GM21367 (cell line): ENCODE results near the gene TAF15.

Experiments used
- ATAC-seq: cut with Tn5 transposase; IDR thresholded peaks from one replicate; pipeline ENCODE4 v1.9.1; 2021; ENCODE audit not compliant: unreplicated experiment

TAF15 gene

DNA sequence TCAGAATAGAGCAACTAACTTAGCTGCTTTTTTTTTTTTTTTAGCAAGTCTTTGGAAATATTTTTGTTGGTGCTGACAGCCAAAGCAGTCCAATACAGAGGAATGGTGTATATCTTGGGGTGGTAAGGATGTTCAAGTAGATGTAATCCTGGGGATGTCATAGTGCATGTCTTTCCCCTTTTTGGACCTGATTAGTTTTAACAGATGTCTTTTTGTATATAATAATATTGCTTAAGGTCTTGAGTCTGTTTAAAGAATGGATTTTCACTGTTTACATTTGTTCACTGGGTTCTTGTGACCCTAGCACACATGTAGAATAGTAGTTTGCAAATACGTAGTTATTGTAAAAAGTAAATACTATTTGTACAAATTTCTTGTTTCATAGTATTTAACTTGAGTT is 7.9 kb downstream of the TAF15 start:
- no peak for ATAC-seq

DNA sequence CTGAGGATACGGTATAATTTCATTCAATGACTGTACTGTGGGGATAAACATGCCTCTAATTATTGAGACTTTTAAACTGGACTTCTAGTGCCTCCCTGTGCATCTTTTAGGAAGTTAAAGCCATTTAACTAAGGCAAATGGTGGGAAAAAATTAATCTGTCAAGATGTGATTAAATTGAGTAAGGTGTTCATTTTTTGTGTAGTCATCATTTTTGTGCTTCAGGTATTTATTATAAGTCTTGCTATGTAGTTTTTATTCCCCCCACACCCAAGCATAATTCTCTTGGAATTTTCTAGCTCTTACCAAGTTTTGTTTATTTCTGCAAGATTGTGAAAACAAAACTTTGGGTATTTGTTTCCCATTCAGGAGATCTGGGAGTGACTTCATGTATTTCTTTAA is 10.2 kb downstream of the TAF15 start:
- no peak for ATAC-seq

DNA sequence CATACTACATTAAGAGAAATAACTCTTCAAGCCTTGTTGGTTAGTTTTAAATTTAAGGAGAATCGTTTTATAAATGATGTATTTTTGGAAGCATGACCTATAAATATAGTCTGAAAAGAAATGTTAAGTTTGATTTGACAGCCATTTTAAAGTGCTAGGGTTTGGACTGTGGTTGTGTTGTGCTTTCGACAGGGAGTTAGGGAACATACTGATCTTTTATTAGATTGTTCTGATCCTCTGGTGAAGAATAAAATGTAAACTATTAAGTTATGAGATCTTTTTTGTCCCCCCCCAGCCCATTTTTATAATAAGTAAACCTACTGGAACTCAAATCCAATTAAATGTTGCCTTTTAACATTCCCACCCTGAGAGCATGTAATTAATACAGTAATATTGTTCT is 12.0 kb downstream of the TAF15 start:
- no peak for ATAC-seq

DNA sequence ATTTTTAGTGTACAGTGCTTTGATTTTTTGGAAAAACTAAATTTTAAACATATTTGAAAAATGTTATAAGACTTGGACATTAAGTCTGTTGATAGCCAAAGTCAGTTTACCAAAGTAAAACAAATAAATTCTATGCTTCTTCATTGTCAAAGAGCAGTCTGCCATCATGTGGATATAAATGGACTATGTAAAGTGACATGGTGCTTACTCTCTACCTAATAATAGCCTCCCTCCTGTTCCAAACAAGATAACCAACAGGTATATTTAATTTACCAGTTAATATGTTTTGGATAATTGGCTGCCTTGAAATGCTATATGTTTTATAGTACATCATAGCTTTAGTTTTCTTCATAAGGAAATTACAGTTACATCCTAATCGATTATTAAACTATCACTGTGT is 15.9 kb downstream of the TAF15 start:
- no peak for ATAC-seq

DNA sequence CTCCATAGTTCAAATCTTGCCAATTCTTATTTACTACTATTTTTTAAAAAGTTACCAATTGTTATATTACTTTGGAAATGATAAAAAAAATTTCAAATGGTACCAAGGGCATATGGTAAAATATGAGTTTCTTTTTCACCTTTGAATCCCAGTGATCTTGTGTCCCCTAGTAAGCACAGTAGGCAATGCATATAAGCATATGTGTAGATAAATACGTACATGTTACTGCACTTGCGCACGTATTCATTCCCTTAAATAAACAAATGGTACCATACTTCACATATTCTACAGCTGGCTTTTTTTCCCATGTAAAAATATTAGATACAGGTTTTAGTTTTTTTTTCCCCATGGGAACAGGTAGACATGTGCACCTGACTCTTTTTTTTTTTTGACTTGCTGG is 31.8 kb downstream of the TAF15 start:
- no peak for ATAC-seq

DNA sequence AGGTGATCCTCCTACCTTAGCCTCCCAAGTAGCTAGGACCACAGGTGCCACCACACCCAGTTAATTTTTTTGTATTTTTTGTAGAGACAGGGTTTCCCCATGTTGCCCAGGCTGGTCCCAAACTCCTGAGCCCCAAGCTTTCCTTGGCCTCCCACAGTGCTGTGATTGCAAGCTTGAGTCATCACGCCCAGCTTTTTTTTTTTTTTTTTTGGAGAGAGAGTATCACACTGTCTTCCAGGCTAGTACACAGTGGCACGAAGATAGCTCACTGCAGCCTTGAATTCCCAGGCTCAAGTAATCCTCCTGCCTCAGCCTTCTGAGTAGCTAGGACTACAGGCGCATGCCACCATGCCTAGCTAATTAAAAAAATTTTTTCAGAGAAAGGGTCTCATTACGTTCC is 32.2 kb downstream of the TAF15 start:
- no peak for ATAC-seq

DNA sequence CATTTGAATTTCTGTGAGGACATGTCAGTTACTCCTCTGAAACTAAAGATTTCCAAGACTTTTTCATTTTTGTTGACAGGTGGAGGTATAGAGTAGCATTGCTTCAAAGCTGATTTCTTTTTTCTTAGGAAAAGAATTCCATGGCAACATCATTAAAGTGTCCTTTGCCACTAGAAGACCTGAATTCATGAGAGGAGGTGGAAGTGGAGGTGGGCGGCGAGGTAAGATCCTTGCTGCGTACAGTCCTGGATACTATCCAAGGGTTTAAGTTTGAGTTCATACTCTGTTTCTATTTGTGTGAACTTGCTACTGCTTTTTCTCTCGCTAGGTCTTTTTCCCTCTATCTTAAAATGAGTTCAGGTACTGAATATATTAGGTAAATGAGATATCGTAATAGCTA is 33.0 kb downstream of the TAF15 start:
- ATAC-seq = no peak

DNA sequence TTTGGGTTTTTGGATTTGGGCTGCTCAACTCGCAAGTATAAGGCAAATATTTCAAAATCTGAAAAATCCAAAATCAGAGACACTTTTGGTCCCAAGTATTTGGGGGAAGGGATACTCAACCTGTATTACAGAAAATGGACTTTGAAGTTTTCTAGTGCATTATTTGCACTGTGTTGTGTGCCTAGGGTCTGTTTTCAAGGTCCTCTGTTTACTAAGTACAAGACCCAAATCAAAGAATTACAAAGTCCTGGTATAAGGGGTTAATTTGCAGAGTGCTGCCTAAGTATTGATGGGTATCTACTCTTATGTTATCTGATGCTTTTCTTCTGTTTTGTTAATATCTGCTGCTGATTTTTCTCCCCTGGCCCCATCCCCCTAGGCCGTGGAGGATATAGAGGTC is 34.4 kb downstream of the TAF15 start:
- no peak for ATAC-seq

DNA sequence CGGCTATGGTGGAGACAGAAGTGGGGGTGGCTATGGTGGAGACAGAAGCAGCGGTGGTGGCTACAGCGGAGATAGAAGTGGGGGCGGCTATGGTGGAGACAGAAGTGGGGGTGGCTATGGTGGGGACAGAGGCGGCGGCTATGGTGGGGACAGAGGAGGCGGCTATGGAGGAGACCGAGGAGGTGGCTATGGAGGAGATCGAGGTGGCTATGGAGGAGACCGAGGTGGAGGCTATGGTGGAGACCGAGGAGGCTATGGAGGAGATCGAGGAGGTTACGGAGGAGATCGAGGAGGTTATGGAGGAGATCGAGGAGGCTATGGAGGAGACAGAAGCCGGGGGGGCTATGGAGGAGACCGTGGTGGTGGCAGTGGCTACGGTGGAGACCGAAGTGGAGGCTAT is 35.3 kb downstream of the TAF15 start:
- ATAC-seq = no peak

DNA sequence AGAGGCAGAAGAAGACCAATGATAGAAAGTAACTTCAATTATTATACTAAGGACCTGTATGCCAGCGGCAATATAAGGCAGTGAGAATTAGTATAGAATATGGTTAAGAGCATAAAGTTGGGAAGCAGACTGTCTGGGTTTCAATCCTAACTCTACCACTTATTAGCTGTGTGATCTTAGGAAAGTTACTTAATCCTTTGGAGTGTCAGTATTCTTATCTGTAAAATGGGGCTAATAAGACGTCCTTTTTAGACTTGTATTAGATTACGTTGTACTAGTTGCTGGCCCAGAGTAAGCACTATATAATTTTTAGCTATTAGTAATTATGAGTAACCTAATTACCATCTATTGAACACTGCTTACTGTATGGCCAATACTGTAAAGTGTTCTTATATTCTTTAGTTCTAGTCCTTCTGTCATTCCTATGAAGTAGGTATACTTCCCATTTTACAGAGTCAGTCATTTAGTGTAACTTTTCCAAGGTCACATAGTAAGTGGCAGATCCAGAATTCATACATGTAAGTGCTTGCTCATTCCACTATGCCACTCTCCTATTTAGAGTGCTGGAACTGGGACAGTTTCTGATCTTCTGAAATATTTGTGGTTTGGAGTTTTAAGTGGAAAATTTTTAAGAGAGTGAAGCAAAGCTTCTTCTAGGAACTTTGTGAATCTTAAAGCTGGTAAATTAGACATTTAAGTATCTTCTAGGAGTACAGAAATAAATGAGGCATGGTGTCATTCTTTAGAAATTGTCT is 36.9 kb downstream of the TAF15 start:
- no peak for ATAC-seq

DNA sequence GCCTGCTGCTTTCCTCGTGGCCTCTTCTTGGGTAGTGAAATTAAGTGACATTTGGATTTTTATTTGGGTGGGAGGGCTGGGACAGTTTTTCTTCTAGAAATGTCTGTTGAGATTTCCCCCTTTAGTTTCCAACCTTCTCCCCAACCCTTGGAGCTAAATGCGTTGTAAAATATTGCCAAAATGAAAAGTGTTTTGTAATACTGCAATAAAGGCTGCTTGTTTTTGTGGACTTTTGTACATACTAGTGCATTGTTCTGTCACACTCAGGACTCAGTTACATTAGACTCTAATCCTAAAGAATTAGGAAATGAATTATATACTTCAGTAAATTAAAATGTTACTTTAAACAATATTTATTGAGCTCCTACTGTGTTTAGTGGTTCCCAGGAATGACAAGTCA is 37.7 kb downstream of the TAF15 start:
- no peak for ATAC-seq

DNA sequence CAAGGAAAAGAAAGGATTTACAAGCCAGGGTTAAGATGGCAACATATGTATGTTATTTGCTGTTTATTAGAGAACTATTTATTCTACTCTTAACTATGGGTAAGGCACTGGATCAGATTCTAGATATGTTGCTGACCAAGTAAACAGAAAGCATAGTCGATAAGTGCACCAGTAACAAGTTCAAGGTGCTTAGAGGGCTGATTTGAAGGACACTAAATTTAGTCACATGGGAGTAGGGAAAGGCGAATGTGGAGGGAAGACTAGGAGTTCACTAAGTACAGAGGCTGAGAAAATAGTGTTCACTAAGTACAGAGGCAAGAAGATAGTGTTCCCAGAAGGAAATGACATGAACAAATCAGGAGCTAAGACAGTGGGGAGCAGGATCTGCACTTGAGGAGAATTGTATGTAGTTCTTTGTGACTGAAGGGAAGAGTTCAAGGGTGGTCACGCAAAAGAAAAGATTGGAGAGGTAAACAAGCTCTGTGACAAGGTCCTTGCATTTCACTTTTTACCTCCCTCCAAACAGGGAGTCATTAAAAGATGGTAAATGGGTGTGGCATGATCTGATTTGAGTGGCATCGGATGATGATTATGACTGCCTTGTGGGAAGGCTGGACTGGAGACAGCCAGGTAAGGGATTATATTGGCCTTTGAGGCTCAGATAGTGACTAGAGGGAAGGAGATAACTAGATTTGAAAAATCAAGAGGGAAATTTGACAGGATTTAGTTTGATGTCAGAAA is 38.5 kb downstream of the TAF15 start:
- ATAC-seq = no peak

DNA sequence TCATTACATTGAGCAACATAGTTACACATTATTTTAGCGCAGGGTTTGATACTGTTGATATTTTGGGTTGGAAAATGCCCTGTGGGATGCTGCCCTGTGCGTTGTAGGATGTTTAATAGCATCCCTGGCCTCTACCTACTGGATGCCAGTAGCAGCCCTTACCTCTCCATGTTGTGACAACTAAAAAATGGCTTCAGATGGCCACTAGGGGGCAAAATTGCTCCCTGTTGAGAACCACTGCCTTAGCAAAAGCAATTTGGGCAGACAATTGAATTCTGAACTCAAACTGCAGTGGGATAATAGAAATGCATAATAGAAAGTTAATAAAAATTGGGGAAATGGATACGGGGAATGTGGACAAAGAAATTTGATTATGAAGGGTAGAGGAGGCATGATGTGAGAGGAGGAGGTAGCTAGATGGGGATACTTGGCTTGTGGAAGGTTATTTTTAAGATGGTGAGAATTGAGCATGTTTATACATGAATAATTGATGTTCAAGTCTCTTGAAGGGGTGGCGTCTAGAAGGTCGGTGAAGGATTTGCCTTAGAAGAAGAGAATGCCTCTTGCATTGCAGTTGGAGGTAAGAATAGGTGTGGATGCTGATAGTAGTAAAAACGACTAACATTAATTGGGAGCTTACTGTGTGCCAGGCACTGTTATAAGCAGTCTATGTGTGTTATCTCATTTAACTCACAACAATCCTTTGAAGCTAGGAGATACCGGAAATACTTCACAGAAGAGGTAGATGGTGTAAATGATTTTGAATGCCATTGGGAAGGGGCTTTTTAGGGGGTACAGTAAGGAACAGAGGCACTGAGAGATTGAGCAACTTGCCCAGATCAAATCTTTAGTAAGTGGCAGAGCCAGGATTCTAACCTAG is 40.4 kb downstream of the TAF15 start:
- ATAC-seq = no peak

DNA sequence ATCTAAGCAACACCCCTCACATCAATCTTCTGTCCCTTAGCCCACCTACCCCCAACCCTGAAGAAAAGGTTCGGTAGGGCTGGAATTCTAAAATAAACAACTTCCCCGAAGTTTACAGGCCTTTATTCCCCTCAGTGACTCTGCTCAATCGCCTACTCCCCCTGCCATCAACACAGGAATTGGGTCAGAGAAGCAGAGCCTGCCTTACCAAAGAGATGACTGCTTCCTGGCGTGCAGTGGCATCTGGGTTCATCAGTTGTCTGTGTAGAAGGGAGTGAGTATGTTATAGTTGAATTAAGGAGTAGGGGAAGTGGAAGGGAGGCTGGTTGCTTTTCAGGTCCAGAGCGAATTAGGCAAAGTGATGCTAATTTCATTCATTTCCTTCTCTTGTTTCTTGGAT is 46.7 kb downstream of the TAF15 start:
- no peak for ATAC-seq

DNA sequence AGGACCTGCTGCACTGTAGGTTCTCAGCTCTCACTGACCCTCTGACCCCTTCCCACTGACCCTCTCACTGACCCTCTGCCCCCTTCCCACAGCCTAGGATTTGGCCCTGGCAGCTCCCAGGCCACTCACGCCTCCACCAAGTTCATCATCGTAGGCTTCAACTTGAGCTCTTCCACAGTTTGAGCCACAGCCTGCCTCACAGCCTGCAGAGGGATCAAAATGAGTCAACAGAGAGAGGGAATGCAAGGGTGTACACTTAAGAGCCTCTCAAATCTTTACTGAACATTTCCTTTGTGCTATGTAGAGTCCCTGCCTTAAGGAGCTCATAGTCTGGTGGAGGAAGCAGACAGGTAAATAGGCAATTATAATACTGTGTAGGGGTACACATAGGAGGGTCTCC is 47.3 kb downstream of the TAF15 start:
- no peak for ATAC-seq

DNA sequence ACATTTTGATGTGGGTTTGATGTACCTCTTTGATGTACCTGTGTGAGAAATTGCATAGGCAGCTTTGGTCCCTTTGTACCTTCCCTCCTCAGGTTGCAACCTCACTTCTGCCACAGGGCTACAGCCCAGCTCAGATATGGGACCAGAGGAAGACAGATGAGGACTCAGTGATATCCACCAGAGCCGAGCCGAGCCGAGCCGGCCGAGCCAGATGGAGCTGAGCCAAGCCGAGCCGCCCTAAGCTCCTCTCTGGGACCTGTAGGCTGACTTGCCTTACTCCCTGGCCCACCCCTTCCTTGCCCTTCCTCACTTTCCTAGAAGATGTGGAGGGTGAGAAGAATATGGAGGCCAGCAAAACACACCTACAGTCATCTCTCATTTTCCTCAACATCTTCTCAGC is 55.6 kb downstream of the TAF15 start:
- ATAC-seq = no peak

DNA sequence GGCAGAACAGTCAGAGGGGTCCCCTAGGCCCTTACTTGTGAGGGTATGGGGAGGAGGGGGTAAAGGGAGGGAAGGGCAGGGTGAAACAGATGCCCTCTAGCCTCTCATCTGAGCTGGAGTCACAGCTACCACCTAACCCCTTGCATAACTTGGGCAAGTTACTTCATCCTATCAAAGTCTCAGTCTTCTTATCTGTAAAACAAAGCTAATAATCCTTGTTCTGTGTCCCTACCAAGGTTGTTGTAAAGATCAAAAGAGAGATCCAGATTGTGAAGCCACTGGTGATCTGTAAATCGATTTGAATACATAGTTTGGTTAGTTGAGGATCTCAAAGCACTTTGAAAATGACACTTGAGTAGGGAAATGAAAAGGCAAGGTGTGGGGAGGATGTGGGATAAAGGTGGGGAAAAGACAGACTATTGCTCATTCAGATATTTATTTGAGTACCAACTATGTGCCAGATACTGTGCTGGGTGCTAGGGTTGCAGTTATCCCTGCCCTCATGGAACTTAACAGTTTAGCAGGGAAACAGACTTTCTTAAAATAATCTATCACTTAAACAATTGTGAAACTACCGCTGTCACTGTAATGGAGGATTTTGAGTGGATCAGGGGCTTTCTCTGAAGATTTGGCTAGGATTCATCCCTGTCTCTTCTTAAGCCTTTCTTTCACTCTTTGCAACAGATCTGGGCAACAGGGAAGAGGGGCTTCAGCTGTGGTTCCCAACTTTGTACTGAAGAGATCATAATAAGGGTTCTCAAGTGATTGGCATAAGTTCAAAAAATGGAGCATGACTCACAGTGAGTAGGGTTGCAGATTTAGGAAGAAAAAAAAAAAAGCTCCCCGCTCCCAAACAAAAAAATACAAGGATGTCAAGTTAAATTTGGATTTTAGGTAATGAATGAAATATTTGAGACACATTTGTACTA is 56.4 kb downstream of the TAF15 start:
- no peak for ATAC-seq

DNA sequence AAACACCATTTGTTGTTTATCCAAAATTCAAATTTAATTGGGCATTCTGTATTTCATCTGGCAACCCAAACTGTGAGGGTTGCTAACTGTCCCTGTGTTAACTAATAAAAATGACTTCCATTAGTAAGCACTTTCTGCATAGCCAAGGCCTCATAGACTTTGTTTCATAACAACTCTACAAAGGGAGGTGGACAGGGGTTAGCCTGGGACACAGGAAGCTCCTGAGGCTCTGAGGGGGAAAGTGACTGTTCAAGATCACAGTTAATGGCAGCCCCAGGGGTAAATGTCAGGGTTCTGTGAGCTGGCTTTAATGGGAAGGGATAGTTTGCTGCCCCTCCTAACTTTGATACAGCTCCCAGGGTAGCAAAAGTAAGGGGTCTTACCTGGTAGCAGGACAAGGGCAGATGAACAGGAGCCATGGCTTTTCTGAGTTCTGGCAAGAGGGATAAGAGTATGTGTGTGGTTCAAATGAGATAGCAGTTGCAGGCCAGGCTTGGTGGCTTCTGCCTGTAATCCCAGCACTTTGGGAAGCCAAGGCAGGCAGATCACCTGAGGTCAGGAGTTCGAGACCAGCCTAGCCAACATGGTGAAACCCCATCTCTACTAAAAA is 57.2 kb downstream of the TAF15 start:
- ATAC-seq = no peak

DNA sequence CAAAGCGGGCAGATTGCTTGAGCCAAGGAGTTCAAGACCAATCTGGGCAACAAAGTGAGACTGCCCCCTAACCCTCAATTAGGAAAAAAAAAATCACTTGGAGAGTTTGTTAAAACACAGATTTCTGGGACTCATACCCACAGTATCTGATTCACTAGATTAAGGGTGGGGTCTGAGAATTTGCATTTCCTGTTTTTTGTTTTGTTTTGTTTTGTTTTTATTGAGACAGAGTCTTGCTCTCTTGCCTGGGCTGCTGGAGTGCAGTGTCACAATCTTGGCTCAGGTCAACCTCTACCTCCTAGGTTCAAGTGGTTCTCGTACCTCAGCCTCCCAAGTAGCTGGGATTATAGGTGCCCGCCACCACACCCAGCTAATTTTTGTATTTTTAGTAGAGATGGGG is 58.3 kb downstream of the TAF15 start:
- ATAC-seq = no peak

DNA sequence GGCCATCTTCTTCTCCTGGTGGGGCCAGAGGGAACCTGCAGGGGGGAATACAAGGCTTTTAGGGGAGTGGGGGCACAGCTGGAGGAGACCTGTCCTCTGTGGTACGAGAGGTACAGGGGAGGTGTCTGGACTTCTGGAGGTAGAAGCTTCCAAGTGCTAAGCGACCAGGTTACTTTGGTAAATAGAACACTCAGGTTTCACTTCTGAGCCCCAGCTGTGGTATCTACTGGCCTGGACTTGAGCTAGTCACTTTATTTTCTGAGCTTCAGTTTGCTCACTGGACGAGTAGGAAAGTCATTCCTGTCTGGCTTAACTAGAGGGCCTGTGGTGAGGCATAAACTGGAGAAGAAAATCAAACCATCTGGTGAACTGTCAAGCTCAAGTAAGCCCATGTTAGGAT is 59.5 kb downstream of the TAF15 start, which contains the start of gene HEATR9:
Gene HEATR9, minus strand, starts transcription at position 155 of the 400 bp plus-strand sequence. Its CDS starts 149 bp downstream, at position 6.
- no peak for ATAC-seq
